Endometrium (tissue), 2 donors: Measurements from ENCODE around the gene CELF2.

Experiments
- FAIRE-seq: peaks from 2 replicates; lab custom pipeline; 2012; peaks lifted over from hg19 to GRCh38; lab: Jason Lieb, UNC
- donor health status: control.
- donor health status: control.

CELF2 gene

DNA sequence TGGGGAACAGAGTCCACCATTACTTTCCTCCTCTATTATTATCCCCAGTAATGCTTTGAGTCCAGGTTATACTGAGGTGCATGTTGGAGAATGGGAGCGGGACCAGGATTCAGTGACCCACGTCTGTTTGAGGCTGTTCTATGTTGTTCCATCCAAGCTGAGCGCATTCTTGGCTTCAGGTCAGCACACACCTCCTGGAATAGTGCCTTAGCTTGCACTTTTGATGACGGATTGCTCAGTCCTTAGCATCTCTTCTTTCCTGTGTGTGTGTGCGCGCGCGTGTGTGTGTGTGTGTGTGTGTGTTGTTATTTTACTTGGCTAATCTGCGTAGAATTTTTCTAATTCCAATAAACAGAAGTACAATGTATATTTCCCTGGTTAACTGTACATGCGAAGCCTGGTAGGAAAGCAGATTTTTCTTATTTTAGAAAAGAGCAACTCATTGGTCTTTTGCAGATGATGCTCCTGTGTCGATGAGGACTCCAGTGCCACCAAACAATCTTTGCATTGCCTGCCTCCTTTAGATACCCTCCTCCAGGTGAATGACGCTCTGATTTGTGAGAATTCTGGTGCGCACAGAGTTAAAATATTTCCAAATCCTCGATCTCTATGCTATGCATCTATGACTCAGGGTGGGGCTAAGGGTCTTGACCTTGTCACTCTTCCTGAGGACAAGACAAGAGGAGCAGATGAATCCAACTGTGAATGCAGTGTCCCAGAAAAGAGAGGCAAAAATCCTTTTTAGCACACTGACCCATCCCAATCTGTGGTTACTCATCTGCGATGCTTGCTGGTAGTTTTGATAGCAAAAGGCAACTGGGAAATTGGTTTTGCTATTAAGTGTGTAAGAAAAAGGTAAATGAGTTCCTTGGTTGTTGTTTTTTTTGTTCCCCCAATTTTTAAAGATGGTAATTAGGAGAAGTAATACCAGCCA lies 13.3 kb upstream of the CELF2 start:
- no peak for FAIRE-seq

DNA sequence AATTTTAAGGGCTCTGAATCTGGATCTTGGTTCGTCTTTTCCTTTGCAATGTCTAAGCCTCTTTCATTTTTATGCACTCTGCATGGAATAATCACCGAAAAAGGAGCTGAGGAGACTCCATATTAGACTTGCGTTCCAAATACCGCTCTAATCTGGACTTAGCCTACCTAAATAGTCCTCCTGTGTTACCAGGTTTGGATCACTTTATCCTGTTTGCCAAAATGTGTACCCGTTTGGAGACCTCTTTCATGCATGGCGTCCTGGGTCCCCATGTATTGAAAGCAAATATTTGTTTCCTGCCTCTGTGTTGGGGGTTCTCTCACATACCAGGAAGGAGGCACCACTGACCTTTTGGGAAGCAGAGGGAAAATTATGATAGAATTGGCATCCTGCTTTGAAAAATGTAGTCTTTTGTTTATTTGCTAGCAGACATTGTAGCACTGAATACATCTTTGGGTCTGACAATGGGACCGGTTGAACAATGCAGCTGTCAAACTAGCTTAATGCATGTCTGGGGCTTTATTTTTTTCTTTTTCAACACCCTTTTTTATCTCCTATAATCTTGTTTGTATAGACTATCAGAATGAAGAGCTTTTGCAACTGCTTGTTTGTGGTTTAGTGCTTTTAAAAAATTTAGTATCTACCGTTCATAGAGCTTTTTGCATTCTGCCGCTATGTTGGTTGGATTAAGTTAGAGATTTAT lies 11.8 kb upstream of the CELF2 start:
- FAIRE-seq = no peak

DNA sequence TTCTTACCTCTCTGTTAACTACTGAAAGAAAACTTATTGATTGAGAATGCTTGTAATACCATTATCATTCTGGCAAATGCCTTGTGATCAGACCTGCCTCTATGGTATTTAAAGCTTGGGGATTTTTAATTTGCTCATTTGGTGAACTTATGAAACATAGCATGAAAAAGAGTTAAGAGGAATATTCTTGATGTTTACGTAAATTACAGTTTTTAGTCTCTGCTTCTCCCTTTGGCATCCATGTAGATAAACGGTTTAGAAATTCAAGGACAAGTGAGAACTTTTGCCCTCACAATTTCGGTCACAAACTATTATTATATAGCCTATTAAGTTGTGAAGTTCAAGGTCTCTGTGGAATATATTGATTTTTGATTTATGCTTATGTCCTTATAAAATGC lies 11.2 kb upstream of the CELF2 start:
- FAIRE-seq = no peak

DNA sequence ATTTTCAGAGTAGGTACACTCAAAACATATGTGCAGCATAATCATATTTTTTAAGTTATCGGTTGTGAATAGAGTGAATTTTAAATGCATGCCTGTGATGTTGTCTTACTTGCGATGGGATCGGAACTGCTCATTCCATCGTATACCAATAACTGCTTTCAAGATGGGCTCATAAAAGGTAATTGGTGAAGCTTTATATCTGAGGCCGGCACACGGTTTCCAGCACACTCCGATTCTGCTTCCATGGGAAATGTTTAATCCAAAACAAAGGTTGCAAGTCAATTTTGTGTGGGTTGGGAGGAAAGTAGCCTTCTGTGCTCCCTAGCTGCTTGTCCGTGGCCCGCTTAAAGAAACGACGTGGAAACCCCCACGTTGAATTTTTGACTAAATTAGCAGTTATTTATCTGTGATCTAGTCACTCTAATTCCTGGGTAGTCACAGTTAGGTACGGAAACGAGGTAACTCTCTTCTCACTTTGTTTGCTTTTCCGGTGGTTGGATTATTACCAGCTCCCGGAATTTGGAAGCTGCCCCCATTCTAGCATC lies 10.1 kb upstream of the CELF2 start:
- no peak for FAIRE-seq

DNA sequence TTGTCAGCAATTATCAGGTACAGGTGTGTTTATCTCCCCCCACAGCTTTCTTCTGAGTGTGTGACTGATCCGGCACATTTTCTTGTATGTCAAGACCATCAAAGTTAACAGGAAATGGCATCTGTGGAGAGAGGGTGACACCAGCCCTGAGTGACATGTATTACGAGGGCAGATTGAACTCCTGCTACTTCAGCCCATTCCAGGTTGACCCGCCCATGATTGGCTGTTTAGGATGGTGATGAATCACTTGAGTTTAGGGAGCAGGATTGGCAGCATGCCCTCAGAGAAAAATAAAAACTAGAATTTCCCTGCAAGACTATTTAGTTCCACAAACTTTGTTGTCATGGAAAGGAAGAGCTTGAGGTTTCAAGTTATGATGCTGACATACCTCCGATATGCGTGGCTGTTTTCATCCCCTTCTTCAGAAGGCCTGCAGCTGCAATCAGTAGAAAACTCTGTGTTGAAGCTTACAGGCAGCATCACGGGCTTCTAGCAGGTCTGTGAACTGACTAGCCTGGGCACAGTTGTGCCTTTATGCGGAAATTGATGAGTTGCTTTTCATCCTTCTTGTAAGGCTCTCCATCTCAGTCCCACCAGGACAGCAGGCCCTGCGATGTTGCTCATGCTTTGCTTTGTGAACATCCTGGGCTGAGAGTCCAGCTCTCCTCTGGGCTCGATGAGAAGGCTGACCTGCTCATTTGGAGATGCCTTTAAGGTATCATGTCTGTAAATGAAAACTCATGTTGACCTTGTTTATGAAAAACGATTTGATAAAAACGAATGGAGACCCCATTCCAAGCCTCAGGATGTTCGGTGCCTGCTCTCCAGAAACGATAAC lies 8.0 kb upstream of the CELF2 start:
- FAIRE-seq = no peak

DNA sequence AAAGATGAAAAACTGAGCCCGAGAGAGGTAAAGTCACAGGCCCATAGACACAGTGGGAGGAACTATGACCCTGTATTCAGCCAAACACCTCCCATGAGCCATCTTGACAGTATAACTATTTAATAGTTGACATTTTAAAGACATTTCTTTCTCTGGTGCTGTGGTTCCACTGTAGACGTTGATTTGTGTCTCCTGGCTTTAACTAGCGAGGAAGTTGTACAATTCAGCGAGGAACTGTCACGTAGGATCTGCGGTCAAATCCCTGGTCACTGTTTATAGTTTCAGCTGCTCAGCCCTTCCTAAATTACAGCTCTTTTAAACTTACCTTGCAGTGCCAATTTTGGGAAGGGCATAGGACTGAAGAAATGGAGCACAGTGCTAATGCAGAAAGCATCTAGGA lies 7.1 kb upstream of the CELF2 start:
- no peak for FAIRE-seq

DNA sequence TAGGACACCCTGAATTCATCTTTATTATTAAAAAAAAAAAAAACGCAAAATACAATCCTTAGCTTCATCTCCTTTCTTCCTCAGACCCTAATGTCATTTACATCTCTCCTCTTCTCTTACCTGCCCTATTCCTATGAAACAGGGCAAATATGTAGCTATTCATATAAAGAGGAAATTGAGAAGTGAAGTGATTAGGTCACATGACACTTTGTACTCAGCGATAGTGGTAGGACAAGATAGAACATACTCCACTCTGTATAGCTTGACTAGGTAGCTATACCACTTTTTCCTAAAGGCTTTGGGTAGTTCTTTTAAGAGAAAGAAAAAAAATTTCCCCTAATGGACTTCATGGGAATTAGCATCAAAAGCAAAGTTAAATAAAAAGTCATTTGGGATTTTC lies 6.2 kb upstream of the CELF2 start:
- no peak for FAIRE-seq

DNA sequence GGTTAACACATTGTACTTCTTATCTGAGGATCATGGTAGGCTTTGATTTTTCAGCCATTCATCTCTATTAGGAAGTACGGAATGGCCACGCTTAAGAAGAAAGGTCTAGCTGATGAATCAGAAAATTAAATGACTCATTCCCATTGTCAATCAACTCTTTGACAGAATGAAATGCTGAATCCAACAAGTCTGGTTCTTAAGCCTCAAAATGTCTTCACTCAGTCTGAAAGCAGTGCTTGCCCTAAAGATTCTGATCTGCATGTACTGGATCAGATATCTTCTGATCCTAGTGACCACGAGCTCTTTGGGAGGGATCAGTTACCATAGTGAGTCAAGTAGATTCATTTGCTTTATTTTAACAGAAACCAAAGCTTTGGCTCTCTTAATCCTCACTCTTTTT lies 5.7 kb upstream of the CELF2 start:
- FAIRE-seq = no peak

DNA sequence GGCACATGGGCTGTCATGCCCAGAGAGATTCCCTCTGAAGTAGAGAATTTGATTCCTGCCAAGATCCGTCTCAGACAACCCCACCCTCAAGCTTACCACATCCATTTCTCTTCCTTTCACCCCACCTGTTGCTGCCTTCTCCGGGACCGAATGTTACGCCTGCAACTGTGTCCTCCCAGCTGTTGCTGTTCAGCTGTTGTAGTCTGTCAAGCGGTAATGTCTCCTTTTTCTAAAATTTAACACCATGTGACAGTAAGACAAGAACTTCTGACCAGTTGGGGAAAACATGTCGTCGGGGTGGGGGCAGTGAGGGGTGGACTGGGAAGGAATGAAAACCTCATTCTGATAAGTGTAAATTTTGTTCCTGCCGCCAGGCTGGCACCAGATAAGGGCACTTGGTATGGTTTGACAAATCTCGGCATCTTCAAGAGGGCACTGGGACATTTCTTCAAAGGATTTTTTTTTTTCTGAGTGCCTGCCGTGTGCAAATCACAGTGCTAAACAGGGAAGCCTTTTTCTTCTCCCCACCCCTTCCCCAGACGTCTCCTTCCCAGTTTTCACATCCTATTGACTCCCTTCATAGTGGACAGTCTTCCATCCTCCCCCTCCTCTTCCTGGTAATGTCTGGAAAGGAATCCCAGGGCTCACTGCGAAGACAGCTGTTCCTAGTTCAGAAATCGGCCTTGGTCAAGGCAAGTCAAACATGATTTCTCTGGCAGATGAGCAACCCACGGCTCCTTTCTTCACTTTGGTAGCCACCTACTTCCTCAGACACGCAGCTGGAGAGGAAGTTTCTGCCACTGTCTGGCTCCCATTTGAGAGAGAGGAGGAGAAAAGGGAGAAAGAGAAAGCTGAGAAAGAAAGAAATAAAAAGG lies 5.0 kb upstream of the CELF2 start:
- no peak for FAIRE-seq

DNA sequence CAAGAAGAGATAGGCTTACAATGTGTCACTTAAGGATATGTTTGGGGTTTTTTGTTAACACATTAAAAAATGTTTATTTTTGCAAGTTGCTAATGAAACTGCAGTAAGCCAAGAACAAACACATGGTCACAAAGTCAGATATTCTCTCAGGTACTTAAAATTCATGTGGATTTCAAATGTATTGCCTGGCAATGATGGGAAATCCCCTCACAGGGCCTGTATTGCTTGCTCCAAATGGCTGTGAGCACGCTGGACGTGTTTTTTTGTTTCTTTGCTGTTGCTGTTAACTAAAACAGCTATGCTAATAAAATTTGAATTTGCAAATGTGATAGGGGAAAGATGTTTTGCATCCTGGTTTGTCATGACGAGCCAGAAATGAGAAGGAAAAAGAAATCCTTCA lies 3.8 kb upstream of the CELF2 start:
- FAIRE-seq = no peak

DNA sequence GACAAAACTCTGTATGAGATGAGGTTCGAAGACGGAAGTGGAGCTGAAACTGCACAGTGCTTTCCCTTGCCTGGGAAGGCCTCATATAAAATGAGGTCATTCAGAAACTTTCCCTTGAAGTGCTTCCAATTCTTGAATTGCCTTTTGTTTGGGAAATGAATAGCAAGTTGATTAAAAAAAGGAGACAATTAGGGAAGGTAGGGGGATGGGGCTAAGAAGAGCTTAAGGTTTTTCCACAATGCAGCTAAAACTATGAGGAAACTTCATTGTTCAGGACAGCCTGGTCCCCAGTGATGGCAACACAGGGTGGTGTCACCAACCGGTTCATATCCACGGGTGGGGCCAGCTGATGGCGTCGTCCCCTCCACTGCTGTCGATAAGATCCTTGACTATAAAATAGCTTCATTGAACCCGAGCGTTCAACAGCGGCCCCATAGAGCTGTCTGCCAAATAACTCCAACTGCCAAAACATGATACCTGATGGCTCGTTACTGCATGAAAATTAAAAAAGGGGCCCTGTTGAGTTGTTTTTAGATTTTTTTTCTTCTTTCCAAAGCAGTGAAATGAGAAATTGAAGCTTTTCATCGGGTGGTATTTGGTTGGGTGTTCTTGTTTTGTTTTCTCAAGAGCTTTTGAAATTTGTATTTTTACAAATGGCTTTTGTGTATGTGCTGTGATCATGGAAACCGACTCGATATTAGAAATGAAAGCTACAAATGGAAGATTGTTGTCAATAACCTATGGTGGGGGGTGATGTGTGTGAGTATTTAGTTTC lies 2.8 kb upstream of the CELF2 start:
- peak; percentile 95 for FAIRE-seq

DNA sequence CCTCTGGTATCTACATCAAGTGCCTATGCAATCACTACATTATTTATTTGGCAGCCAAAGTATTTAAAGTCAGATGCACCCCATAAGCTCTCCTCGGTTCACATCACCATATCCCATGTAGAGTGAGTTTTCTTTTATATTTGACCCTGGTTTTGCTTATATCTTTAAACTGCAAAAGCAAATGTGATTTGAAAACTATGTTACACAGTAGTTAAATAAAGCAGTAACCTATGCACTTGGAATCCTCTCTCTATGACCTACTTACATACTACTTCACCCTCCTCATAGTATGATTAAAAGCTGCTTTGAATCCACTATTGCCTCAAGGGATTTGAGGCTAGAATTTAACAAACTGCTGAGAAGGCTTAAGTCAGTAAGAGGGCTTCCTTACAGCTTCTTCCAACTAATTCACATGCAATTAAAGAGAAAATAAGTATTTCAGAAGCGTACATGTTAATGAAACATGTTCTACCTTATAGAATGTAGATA lies 2.2 kb upstream of the CELF2 start:
- FAIRE-seq = no peak

DNA sequence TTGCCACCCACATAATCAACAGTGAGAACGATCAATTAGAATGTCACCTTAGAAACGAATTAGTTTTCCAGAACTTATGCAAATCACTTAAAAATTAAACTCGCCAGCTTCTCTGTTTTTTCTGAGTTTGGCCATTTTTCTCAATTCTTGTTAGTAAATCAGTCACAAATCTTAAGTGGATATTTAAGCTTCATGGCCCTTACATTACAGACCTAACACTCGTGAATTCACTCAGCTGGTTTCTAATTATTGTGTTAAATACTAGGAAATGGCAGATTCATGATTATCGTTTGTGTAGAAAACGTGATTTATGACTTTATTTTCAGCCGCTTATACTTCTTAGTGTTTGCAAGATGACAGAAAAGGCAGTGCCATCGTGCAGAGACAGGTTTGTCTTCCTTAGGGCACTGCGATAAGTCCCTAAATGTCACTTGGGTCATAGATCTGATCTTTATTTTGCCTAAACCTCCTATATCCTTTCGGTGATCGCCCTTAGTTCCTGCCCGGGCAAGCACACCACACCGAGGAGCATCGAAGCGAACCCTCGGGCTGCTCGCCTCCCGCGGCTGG lies 587 bp upstream of the CELF2 start:
- FAIRE-seq = no peak

DNA sequence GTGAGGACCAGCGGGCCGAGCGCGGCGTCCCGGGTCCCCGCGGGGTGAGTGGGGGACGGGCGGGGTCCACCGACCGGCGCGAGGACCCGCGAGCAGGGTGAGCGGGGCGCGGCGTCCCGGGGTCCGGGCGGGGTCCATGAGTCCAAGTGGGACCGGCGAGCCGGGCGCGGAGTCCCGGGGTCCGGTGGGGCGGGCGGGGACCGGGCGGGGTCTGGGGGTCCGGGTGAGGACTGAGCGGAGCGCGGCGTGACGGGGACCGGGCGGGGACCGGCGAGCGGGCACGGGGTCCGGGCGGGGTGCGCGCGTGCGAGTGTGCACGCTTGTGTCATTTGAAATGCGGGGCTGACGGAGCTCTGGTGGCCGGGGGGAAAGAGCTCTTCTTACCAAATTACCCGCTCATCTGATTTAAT lies 765 bp downstream of the CELF2 start:
- FAIRE-seq = no peak

DNA sequence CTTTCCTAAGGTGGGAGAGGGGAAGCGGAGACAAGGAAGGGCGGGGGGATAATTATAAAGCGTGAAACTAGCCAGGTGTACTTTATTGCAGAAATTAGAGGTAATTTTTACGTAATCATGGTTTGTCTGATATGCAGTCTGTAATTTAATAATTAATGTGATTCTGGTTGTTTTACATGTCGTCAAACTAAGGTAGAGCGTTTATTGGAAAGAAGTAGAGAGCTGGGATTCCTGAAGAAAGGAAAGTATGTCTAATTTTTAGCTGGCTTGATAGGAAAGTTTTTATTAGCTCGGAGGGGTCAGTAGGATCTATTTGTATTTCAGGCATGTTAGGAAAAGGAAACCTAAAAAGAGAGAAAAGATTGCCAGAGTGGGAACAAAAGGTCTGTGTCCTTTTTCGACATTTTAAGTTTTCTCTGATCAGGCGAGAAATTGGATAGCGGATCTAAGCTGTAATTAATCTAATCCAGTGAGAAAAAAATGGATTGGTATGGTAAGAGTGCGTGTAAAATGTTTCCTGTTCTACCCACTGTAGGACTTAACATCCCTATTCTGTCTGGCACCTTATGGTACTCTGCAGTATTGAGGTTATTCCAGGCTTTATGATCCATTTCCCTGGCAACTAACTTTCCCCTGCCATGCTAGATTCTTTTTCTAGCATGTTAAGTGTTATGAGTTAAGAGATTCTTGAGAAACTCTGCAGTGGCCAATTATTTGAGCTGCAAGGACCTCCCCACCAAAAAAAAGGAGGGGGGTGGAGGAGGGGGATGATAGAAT lies 1.4 kb downstream of the CELF2 start:
- peak; percentile 15 for FAIRE-seq

DNA sequence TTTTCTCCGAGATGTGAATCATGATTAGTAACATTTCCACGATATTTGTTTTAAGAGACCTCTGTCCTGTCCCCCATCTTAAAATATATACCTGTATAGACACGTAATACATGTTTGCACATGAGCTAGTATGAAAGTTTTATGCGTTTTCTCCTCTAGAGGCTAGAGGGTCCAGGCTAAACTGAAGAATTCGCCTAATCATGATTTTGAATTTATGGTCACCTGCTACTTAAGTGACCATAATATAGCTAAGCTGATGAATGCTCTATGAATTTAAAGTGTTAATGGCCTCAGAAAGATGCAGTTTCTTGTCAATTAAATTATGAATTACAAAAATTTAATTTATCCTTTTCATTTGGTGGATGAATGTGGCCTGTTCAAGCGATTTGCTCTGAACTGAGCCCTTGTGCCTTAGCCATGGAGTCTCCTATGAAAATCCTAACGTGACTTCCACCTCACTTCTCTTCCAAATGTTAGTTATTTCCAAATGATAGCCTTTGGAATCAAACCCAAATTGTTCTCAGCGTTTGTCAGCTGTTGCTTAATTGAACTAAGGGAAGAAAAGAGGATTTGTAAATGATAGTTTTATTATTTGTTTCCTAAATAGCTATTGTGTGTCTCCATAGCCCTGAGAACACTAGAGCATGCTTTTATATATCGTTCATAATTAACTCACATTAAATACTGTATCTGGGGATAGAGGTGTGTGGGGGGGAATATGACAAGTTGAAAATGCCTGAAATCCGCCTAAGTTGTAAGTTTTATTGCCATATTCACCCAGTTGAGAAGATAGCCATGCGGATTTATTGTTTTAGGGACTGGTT lies 2.3 kb downstream of the CELF2 start:
- FAIRE-seq = no peak

DNA sequence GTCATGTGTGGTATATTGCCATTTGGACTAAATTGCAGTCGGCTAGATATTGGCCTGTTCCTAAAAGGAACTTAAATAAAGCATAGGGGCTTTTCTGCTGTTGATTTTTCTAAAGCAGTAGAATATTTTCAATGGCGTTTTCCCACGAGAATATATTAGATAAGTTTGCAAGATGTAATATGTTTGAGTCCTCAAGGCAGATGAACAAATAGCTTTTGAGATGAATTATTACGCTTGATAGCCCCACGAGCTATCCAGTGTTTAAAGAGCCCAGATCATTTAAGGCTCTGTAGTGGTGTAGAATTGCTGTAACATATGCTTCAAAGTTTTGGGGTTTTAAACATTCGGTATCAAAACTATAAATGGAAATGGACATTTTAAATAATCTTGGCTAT lies 2.9 kb downstream of the CELF2 start:
- FAIRE-seq = no peak

DNA sequence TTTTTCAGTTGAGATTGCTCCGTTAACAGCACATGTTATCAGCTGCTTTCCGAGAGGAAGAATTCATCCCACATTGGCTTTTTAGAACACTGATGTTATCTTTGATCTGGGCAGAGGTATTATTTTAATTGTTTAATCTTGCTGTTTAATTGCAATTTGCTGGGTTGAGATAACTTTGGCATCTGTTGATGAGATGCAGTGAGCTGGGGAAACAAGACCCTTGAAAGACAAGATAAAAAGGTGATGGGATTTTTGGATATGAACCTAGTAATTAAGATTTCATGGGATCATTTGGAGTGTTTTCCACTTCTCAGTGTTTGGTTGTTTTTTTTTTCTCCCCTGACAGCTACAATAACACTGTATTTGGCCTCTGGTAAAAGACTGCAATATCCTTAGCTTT lies 4.5 kb downstream of the CELF2 start:
- no peak for FAIRE-seq
